Naive thymus-derived CD4-positive, alpha-beta T cell (primary cell): ENCODE data around the gene RNF207. TPM values are rescaled to one million over a fixed set of nuclear protein-coding genes. Genes with fewer than 3 reads are reported as not detected.
A peak's percentile ranks its signal among the peaks of the same experiment; 100 is the strongest.

Experiments
- ATAC-seq: fragments of 150-1000 bp; cut with Tn5 transposase; 2 replicates; pipeline ENCODE4 v1.10.0; 2021; ENCODE audit warnings: mild to moderate bottlenecking, moderate library complexity
- CTCF ChIA-PET: fragments of 350-600 bp; sonication (Branson Sonifier 250); formaldehyde crosslinking; loops from one replicate; lab custom pipeline; 2021; ENCODE audit warnings: antibody characterized with exemption; lab: Charles Lee
- POLR2A ChIA-PET: fragments of 350-600 bp; sonication (Branson Sonifier 250); formaldehyde crosslinking; loops from one replicate; lab custom pipeline; 2021; ENCODE audit warnings: antibody characterized with exemption, inconsistent platforms; lab: Charles Lee
- DNase-seq, 9 donors: peaks; one replicate each; pipeline versions ENCODE4 v3.0.0 to v3.0.0-alpha.2; 2020 to 2022; ENCODE audit warnings: mixed read lengths in 1 of 9
- H3K27ac ChIP-seq: one replicate; pipeline ENCODE4 v1.7.0; 2013; ENCODE audit warnings: mild to moderate bottlenecking, low read depth, low read length, moderate library complexity
- H3K27me3 ChIP-seq, 2 donors: one replicate each; pipeline ENCODE4 v1.7.0; 2013; ENCODE audit warnings: low read length in 2 of 2, mild to moderate bottlenecking in 2 of 2, moderate library complexity in 2 of 2; ENCODE audit not compliant: control insufficient read depth in 2 of 2, insufficient read depth in 2 of 2
- H3K36me3 ChIP-seq, 3 experiments: 1 replicate in 2 of 3; 2 replicates in 1 of 3; pipeline ENCODE4 v1.7.0; 2013; ENCODE audit warnings: low read length in 3 of 3, mild to moderate bottlenecking in 3 of 3, moderate library complexity in 1 of 3; ENCODE audit not compliant: insufficient read depth in 3 of 3, control insufficient read depth in 2 of 3
- H3K4me1 ChIP-seq, 2 donors: one replicate each; pipeline ENCODE4 v1.7.0; 2013; ENCODE audit warnings: low read length in 2 of 2, mild to moderate bottlenecking in 2 of 2, moderate library complexity in 1 of 2; ENCODE audit not compliant: control insufficient read depth in 2 of 2, insufficient read depth in 2 of 2
- H3K4me3 ChIP-seq: 2 replicates; pipeline ENCODE4 v1.7.0; 2013; ENCODE audit warnings: mild to moderate bottlenecking, low read length
- H3K9me3 ChIP-seq, 3 experiments: 1 replicate in 2 of 3; 2 replicates in 1 of 3; pipeline ENCODE4 v1.7.0; 2013; ENCODE audit warnings: low read length in 3 of 3; ENCODE audit not compliant: control insufficient read depth in 2 of 3
- H3K27ac Mint-ChIP-seq, 9 donors: one replicate each; pipeline ENCODE4 v1.8.0; 2020 to 2022; ENCODE audit warnings: mixed read lengths in 9 of 9, mild to moderate bottlenecking in 8 of 9, moderate library complexity in 5 of 9, inconsistent platforms in 2 of 9
- H3K27me3 Mint-ChIP-seq, 5 donors: one replicate each; pipeline ENCODE4 v1.8.0; 2021 to 2022; ENCODE audit warnings: mixed read lengths in 5 of 5, mild to moderate bottlenecking in 1 of 5
- H3K36me3 Mint-ChIP-seq, 5 donors: one replicate each; pipeline ENCODE4 v1.8.0; 2020 to 2022; ENCODE audit warnings: mixed read lengths in 5 of 5, mild to moderate bottlenecking in 3 of 5, inconsistent platforms in 1 of 5
- H3K4me1 Mint-ChIP-seq, 7 donors: one replicate each; pipeline ENCODE4 v1.8.0; 2020 to 2022; ENCODE audit warnings: mixed read lengths in 7 of 7, mild to moderate bottlenecking in 3 of 7, inconsistent platforms in 1 of 7
- H3K4me3 Mint-ChIP-seq, 10 donors: one replicate each; pipeline ENCODE4 v1.8.0; 2020 to 2022; ENCODE audit warnings: mild to moderate bottlenecking in 10 of 10, mixed read lengths in 10 of 10, moderate library complexity in 6 of 10, inconsistent platforms in 2 of 10
- H3K9me3 Mint-ChIP-seq, 11 donors: one replicate each; pipeline ENCODE4 v1.8.0; 2020 to 2022; ENCODE audit warnings: mixed read lengths in 11 of 11, mild to moderate bottlenecking in 4 of 11, inconsistent platforms in 1 of 11, moderate library complexity in 1 of 11
- intact Hi-C, 2 donors: fragments of 100-400 bp; cut with micrococcal nuclease; formaldehyde crosslinking; loops; one replicate each; pipeline ENCODE4 v1.15.1; 2023
- polyA plus RNA-seq, 2 donors: library from polyadenylated mRNA; unstranded; fragments of 300-500 nt; fragmentation: Illumina TruSeq; gene quantifications; one replicate each; pipeline ENCODE4 v1.2.3, GENCODE V29; 2021
- total RNA-seq, 6 experiments: library from RNA in 5 of 6; stranded (reverse) in 5 of 6; gene quantifications; 1 replicate in 5 of 6; 2 replicates in 1 of 6; pipeline ENCODE4 v1.2.3 and lab custom pipeline; 2021 to 2026

RNF207 gene
- total and polyA plus RNA-seq, 7 experiments from 2014 or later = 0.09 to 83.6 (median 0.81) TPM

GRCh38 chr1:6245869-6246496 lies 40.1 kb downstream of the RNF207 start:
- Histone ChIP-seq H3K4me3 (no peak overlapping the region), H3K4me1 (peaks cover 3 to 13% of the 10 kb centered on the region in 2 donors), H3K27me3 (peaks cover 20 to 45% of the 10 kb centered on the region in 2 donors), H3K9me3 (no peaks in the 10 kb centered on the region), H3K36me3 (no peaks in the 10 kb centered on the region), H3K27ac (no peak overlapping the region)
- peaks cover 35 to 73% (median 44%) of the 10 kb centered on the region in 5 donors for H3K27me3 Mint-ChIP-seq
- ChIA-PET POLR2A (interaction anchor here (0.8 kb wide), 1 partner anchor 328 kb away, joined by 3 read pairs; no protein-coding TSS in a partner anchor), CTCF (interaction anchor here (0.6 to 2.5 kb wide), 12 partner anchors 8 to 365 kb away, joined by 3 to 7 read pairs (median 4); no protein-coding TSS in a partner anchor)
- H3K4me1 Mint-ChIP-seq = peaks cover 5 to 19% (median 12%) of the 10 kb centered on the region in 7 donors
- intact Hi-C loops = loop anchor here (1.0 to 5.0 kb wide), 16 partner anchors 10 to 401 kb away; partner anchors contain the start of genes ESPN (in 1 of the 2), NOL9 (in 1 of the 2) and RPL22 (in 1 of the 2)
- ATAC-seq (no peak), DNase-seq (peak in 3 of 9 donors; percentile 28 to 72 (median 36))
- H3K27ac Mint-ChIP-seq = peak overlapping the region in 2 of 9 donors; percentile 74 to 84
- peak overlapping the region in 4 of 10 donors; percentile 51 to 85 (median 67) for H3K4me3 Mint-ChIP-seq
- no peaks in the 10 kb centered on the region for H3K9me3 Mint-ChIP-seq
- H3K36me3 Mint-ChIP-seq = peaks cover 0 to 4% (median 0%) of the 10 kb centered on the region in 5 donors

GRCh38 chr1:6246497-6247467 lies 40.9 kb downstream of the RNF207 start:
- H3K27me3 Mint-ChIP-seq = peaks cover 27 to 71% (median 36%) of the 10 kb centered on the region in 5 donors
- peaks cover 15 to 38% of the 10 kb centered on the region in 2 donors for H3K27me3 ChIP-seq
- H3K4me3 ChIP-seq = no peak overlapping the region
- peaks cover 3 to 13% of the 10 kb centered on the region in 2 donors for H3K4me1 ChIP-seq
- intact Hi-C loops = loop anchor here (1.0 to 5.0 kb wide), 12 partner anchors 10 to 400 kb away; partner anchors contain the start of genes ESPN (in 1 of the 2) and NOL9 (in 1 of the 2)
- H3K9me3 ChIP-seq = no peaks in the 10 kb centered on the region
- peak; percentile 86 for ATAC-seq
- no peak overlapping the region for H3K27ac ChIP-seq
- peak overlapping the region in 9 of 10 donors; percentile 38 to 85 (median 58) for H3K4me3 Mint-ChIP-seq
- peaks cover 5 to 15% (median 8%) of the 10 kb centered on the region in 7 donors for H3K4me1 Mint-ChIP-seq
- ChIA-PET CTCF (interaction anchor here (0.6 to 2.5 kb wide), 21 partner anchors 9 to 365 kb away, joined by 3 to 7 read pairs (median 4); no protein-coding TSS in a partner anchor), POLR2A (no interaction called here)
- peak; percentile 58 to 83 (median 72) for DNase-seq
- H3K27ac Mint-ChIP-seq = peak overlapping the region in 4 of 9 donors; percentile 62 to 84 (median 74)
- H3K36me3 ChIP-seq = no peaks in the 10 kb centered on the region
- H3K9me3 Mint-ChIP-seq = no peaks in the 10 kb centered on the region
- no peaks in the 10 kb centered on the region for H3K36me3 Mint-ChIP-seq

- intact Hi-C loops = loop anchor here (2.0 to 5.0 kb wide), 4 partner anchors 33 to 399 kb away; partner anchors contain the start of gene ESPN (in 1 of the 2)
- Mint-ChIP-seq H3K27me3 (peaks cover 27 to 73% (median 36%) of the 10 kb centered on the region in 5 donors), H3K9me3 (no peaks in the 10 kb centered on the region), H3K36me3 (no peaks in the 10 kb centered on the region), H3K27ac (no peak overlapping the region), H3K4me1 (peaks cover 5 to 15% (median 8%) of the 10 kb centered on the region in 7 donors), H3K4me3 (no peak overlapping the region)
- Histone ChIP-seq H3K9me3 (no peaks in the 10 kb centered on the region), H3K4me1 (peaks cover 3 to 13% of the 10 kb centered on the region in 2 donors), H3K27me3 (peaks cover 15 to 38% of the 10 kb centered on the region in 2 donors), H3K4me3 (no peak overlapping the region), H3K36me3 (no peaks in the 10 kb centered on the region), H3K27ac (no peak overlapping the region)
- POLR2A ChIA-PET = no interaction called here
- CTCF ChIA-PET = interaction anchor here (0.6 to 2.5 kb wide), 13 partner anchors 96 to 823 kb away, joined by 3 to 7 read pairs (median 4); no protein-coding TSS in a partner anchor
- DNase-seq (no peak), ATAC-seq (no peak)
Measured at GRCh38 chr1:6247651-6248050, 41.7 kb downstream of the RNF207 start.

- no peaks in the 10 kb centered on the region for H3K36me3 Mint-ChIP-seq
- Histone ChIP-seq H3K27me3 (peaks cover 13 to 33% of the 10 kb centered on the region in 2 donors), H3K4me1 (peaks cover 3 to 13% of the 10 kb centered on the region in 2 donors), H3K27ac (no peak overlapping the region), H3K4me3 (no peak overlapping the region), H3K36me3 (no peaks in the 10 kb centered on the region), H3K9me3 (no peaks in the 10 kb centered on the region)
- H3K9me3 Mint-ChIP-seq = no peaks in the 10 kb centered on the region
- H3K4me3 Mint-ChIP-seq = peak overlapping the region in 2 of 10 donors; percentile 23 to 49
- H3K27me3 Mint-ChIP-seq = peaks cover 26 to 69% (median 34%) of the 10 kb centered on the region in 5 donors
- intact Hi-C loops = loop anchor here in 1 of 2 donors (5.0 kb wide), 1 partner anchor 174 kb away; the partner anchor contains the start of gene ESPN
- ATAC-seq (no peak), DNase-seq (no peak)
- POLR2A ChIA-PET = no interaction called here
- peaks cover 5 to 15% (median 8%) of the 10 kb centered on the region in 7 donors for H3K4me1 Mint-ChIP-seq
- CTCF ChIA-PET = interaction anchor here (0.6 to 2.5 kb wide), 4 partner anchors 110 to 822 kb away, joined by 3 to 7 read pairs (median 5); no protein-coding TSS in a partner anchor
- H3K27ac Mint-ChIP-seq = peak overlapping the region in 1 of 9 donors; percentile 69
Measured at GRCh38 chr1:6248161-6248776, 42.4 kb downstream of the RNF207 start.

GRCh38 chr1:6248932-6249738 lies 43.2 kb downstream of the RNF207 start:
- DNase-seq = no peak
- CTCF ChIA-PET = no interaction called here

More at GRCh38 chr1:6248932-6249738, 43.2 kb downstream of the RNF207 start:
- Mint-ChIP-seq H3K27ac (no peak overlapping the region), H3K4me1 (peaks cover 5 to 15% (median 8%) of the 10 kb centered on the region in 7 donors), H3K27me3 (peaks cover 23 to 61% (median 31%) of the 10 kb centered on the region in 5 donors), H3K36me3 (no peaks in the 10 kb centered on the region), H3K4me3 (peak overlapping the region in 1 of 10 donors; percentile 49), H3K9me3 (no peaks in the 10 kb centered on the region)
- ATAC-seq = no peak
- POLR2A ChIA-PET = no interaction called here
- intact Hi-C loops = loop anchor here in 1 of 2 donors (5.0 kb wide), 1 partner anchor 173 kb away; the partner anchor contains the start of gene ESPN
- Histone ChIP-seq H3K36me3 (no peaks in the 10 kb centered on the region), H3K27me3 (peaks cover 10 to 26% of the 10 kb centered on the region in 2 donors), H3K4me1 (peaks cover 3 to 13% of the 10 kb centered on the region in 2 donors), H3K4me3 (no peak overlapping the region), H3K9me3 (no peaks in the 10 kb centered on the region), H3K27ac (no peak overlapping the region)
